Tongue (tissue), 2 donors: ENCODE data around the gene ELAVL3. TPM values are rescaled to one million over a fixed set of nuclear protein-coding genes. Genes with fewer than 3 reads are reported as not detected.
A peak's percentile ranks its signal among the peaks of the same experiment; 100 is the strongest.
"Not testable (repeated sequence)": the region's sequence is repeated elsewhere in the genome, so short reads cannot be mapped to it uniquely, and the experiment has no call there.

Source experiments
- DNase-seq: peaks from one replicate; pipeline ENCODE4 v3.0.0-alpha.2; 2015
- total RNA-seq: library from RNA; depleted of rRNA; stranded (reverse); fragments of >200 nt; gene quantifications from one replicate; pipeline ENCODE4 v1.2.3, GENCODE V29; 2014

ELAVL3 gene
- total RNA-seq, 1 donor from 2014 or later = 0.31 TPM

GRCh38 chr19:11486661-11487503 lies 6.0 kb upstream of the ELAVL3 start:
- no peak for DNase-seq

- no peak for DNase-seq
Measured at GRCh38 chr19:11485245-11485837, 4.5 kb upstream of the ELAVL3 start.

GRCh38 chr19:11483366-11484111 lies 2.7 kb upstream of the ELAVL3 start:
- DNase-seq = no peak

GRCh38 chr19:11482384-11483050 lies 1.7 kb upstream of the ELAVL3 start:
- peak; percentile 82 for DNase-seq

GRCh38 chr19:11481534-11482383 lies 913 bp upstream of the ELAVL3 start:
- peak; percentile 79 for DNase-seq

- DNase-seq = no peak
Measured at GRCh38 chr19:11479898-11480714, 740 bp downstream of the ELAVL3 start.

GRCh38 chr19:11479090-11479897 lies 1.6 kb downstream of the ELAVL3 start:
- DNase-seq = peak; percentile 31

GRCh38 chr19:11478167-11479089 lies 2.4 kb downstream of the ELAVL3 start:
- DNase-seq = no peak

- no peak for DNase-seq
Measured at GRCh38 chr19:11475861-11476260, 5.0 kb downstream of the ELAVL3 start.

- DNase-seq = not testable (repeated sequence)
Measured at GRCh38 chr19:11475343-11475742, 5.5 kb downstream of the ELAVL3 start.

GRCh38 chr19:11473725-11474124 lies 7.1 kb downstream of the ELAVL3 start:
- no peak for DNase-seq

GRCh38 chr19:11468266-11468845 lies 12.5 kb downstream of the ELAVL3 start:
- not testable (repeated sequence) for DNase-seq

GRCh38 chr19:11465600-11465999 lies 15.2 kb downstream of the ELAVL3 start:
- DNase-seq = no peak

- DNase-seq = no peak
Measured at GRCh38 chr19:11464333-11465265, 16.2 kb downstream of the ELAVL3 start.

GRCh38 chr19:11463391-11463790 lies 17.5 kb downstream of the ELAVL3 start:
- no peak for DNase-seq

- DNase-seq = no peak
Measured at GRCh38 chr19:11461453-11461852, 19.4 kb downstream of the ELAVL3 start.

GRCh38 chr19:11460207-11460606 lies 20.6 kb downstream of the ELAVL3 start:
- no peak for DNase-seq
